Measurements from ENCODE around the gene PRR3. TPM values are rescaled to one million over a fixed set of nuclear protein-coding genes. Genes with fewer than 3 reads are reported as not detected.

Gene PRR3
- polyA plus RNA-seq, 5 donors, result 33.4 to 42.7 (median 36.8) TPM

GRCh38 chr6:30611856-30612194 lies 54.7 kb downstream of the PRR3 start:
- DNase-seq, result no peak

GRCh38 chr6:30612213-30612612 lies 55.1 kb downstream of the PRR3 start:
- DNase-seq, result no peak

DNA sequence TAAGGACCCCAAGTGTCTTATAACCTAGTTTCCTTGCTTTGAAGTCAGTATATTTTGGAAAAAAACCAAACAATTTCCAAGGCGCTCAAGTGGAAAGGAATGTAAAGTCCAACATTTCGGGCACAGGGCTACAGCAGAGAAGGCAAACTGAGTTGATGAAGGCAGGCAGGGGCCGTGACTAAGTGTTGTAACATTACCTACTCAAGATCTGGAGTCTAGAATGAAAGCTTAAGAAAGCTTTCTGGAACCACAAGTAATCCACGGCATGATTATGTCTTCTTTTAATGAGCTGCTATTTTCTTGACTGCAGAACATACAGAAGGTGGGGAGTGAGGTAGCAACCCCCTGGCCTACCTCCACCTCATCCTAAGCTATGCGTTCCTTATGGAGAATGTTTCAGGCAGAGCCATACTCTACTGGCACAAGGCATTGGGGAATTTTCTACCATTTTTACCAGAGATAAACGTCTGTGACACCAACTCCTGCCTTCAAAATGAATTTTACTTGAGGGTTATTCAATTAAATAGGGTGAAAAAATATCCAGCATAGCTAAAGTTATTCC lies 55.7 kb downstream of the PRR3 start:
- DNase-seq, result no peak

Other genes with a start within 250 kb of the PRR3 start
- gene TRIM39, start 230.4 kb upstream of the PRR3 start, polyA plus RNA-seq (ENCODE audit: insufficient read depth in 1 of 5, insufficient read length in 5 of 5, low replicate concordance in 1 of 5), result 10 to 100 TPM; 11.3 to 14.1 (median 12.8) TPM
- gene RPP21, start 212.1 kb upstream of the PRR3 start, polyA plus RNA-seq (ENCODE audit: insufficient read depth in 1 of 5, insufficient read length in 5 of 5, low replicate concordance in 1 of 5), result 10 to 100 TPM; 26.3 to 49.2 (median 31.7) TPM
- gene HLA-E, start 67.8 kb upstream of the PRR3 start, polyA plus RNA-seq (ENCODE audit: insufficient read depth in 1 of 5, insufficient read length in 5 of 5, low replicate concordance in 1 of 5), result 100 to 1,000 TPM; 169 to 206 (median 201) TPM
- 100 to 1,000 TPM in 3 of 5 donors, 10 to 100 TPM in 2; 88.9 to 114 (median 103) TPM for gene GNL1, start 806 bp upstream of the PRR3 start, polyA plus RNA-seq (ENCODE audit: insufficient read depth in 1 of 5, insufficient read length in 5 of 5, low replicate concordance in 1 of 5)
- gene ABCF1, start 14.1 kb downstream of the PRR3 start, polyA plus RNA-seq (ENCODE audit: insufficient read depth in 1 of 5, insufficient read length in 5 of 5, low replicate concordance in 1 of 5), result 10 to 100 TPM; 47.5 to 66.6 (median 60.3) TPM
- 10 to 100 TPM; 46.7 to 55.2 (median 48.8) TPM for gene PPP1R10, start 59.9 kb downstream of the PRR3 start, polyA plus RNA-seq (ENCODE audit: insufficient read depth in 1 of 5, insufficient read length in 5 of 5, low replicate concordance in 1 of 5)
- 10 to 100 TPM; 41.8 to 48.2 (median 47.1) TPM for gene MRPS18B, start 60.5 kb downstream of the PRR3 start, polyA plus RNA-seq (ENCODE audit: insufficient read depth in 1 of 5, insufficient read length in 5 of 5, low replicate concordance in 1 of 5)
- gene ATAT1, start 69.6 kb downstream of the PRR3 start, polyA plus RNA-seq (ENCODE audit: insufficient read depth in 1 of 5, insufficient read length in 5 of 5, low replicate concordance in 1 of 5), result 10 to 100 TPM; 53.8 to 77.1 (median 63.6) TPM
- 10 to 100 TPM in 4 of 5 donors, 1 to 10 TPM in 1; 9.7 to 16.1 (median 15.6) TPM for gene C6orf136, start 89.8 kb downstream of the PRR3 start, polyA plus RNA-seq (ENCODE audit: insufficient read depth in 1 of 5, insufficient read length in 5 of 5, low replicate concordance in 1 of 5)
- gene DHX16, start 115.7 kb downstream of the PRR3 start, polyA plus RNA-seq (ENCODE audit: insufficient read depth in 1 of 5, insufficient read length in 5 of 5, low replicate concordance in 1 of 5), result 10 to 100 TPM; 32.2 to 42.4 (median 37.3) TPM
- gene PPP1R18, start 129.3 kb downstream of the PRR3 start, polyA plus RNA-seq (ENCODE audit: insufficient read depth in 1 of 5, insufficient read length in 5 of 5, low replicate concordance in 1 of 5), result 10 to 100 TPM; 36.9 to 49.7 (median 44.2) TPM
- 10 to 100 TPM; 38.5 to 43.4 (median 41.0) TPM for gene NRM, start 133.7 kb downstream of the PRR3 start, polyA plus RNA-seq (ENCODE audit: insufficient read depth in 1 of 5, insufficient read length in 5 of 5, low replicate concordance in 1 of 5)
- gene MDC1, start 160.0 kb downstream of the PRR3 start, polyA plus RNA-seq (ENCODE audit: insufficient read depth in 1 of 5, insufficient read length in 5 of 5, low replicate concordance in 1 of 5), result 10 to 100 TPM; 38.7 to 55.3 (median 44.5) TPM
- gene TUBB, start 163.1 kb downstream of the PRR3 start, polyA plus RNA-seq (ENCODE audit: insufficient read depth in 1 of 5, insufficient read length in 5 of 5, low replicate concordance in 1 of 5), result 1,000 to 10,000 TPM; 1,106 to 1,526 (median 1,140) TPM
- gene FLOT1, start 185.4 kb downstream of the PRR3 start, polyA plus RNA-seq (ENCODE audit: insufficient read depth in 1 of 5, insufficient read length in 5 of 5, low replicate concordance in 1 of 5), result 100 to 1,000 TPM; 110 to 131 (median 122) TPM
- 10 to 100 TPM in 3 of 5 donors, 1 to 10 TPM in 2; 7.6 to 23.0 (median 14.1) TPM for gene IER3, start 187.3 kb downstream of the PRR3 start, polyA plus RNA-seq (ENCODE audit: insufficient read depth in 1 of 5, insufficient read length in 5 of 5, low replicate concordance in 1 of 5)

Data from right lung (tissue), 5 donors.